Activated CD4-positive, alpha-beta T cell treated with anti-CD3 and anti-CD28 coated beads, Interleukin-2, amount 50 U/mL, for 24 hours (primary cell): ENCODE data around the gene SKP2.
"Not testable (repeated sequence)": the region's sequence is repeated elsewhere in the genome, so short reads cannot be mapped to it uniquely, and the experiment has no call there.

Experiments used
- DNase-seq, 2 donors: peaks; one replicate each; pipeline ENCODE4 v3.0.0-alpha.2; 2020; ENCODE audit warnings: low read depth in 1 of 2, low spot score in 1 of 2

Gene SKP2

DNA sequence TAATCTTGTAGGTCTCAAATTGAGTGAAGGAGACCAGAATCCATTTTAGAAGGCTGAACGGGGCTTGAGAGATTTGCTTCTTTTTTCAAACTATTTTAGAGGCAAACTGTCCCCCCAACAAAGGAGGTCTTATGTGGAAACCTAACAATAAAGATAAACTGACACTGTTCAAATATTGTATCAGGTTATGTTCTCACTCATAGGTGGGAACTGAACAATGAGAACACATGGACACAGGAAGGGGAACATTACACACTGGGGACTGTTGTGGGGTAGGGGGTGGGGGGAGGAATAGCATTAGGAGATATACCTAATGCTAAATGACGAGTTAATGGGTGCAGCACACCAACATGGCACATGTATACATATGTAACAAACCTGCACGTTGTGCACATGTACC lies 46.9 kb downstream of the SKP2 start:
- DNase-seq, result not testable (repeated sequence)

DNA sequence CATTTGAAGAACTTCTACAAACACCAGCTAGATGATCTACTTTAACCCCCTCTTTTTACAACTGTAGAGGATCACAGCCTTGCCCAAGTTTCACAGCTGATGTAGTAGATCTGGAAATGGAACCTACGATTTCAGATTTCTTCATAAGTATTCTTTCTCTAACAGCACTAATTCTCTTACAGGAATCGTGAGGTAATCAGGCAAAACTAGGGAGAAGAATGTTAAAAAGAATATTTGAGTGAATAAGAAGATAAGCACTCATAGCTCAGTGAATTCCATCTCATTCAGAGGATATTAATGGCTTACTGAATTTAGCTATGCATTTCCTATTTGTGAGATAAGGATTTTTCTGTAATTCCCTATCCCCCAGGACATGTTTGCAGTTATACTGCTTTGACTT lies 47.7 kb downstream of the SKP2 start:
- no peak for DNase-seq

DNA sequence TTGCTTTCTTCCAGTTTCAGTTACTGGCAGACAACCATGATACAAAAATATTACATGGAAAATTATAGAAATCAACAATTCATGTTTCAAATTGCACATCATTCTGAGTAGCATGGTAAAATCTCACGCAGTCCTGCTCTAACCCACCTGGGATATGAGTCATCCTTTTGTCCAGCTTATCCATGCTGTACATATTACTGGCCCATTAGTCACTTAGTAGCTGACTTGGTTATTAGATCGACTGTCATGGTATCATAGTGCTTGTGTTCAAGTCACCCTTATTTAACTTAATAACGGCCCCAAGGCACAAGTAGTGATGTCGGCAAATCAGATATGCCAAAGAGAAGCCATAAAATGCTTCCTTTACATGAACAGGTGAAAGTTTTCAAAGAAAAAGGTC lies 48.6 kb downstream of the SKP2 start:
- no peak for DNase-seq

DNA sequence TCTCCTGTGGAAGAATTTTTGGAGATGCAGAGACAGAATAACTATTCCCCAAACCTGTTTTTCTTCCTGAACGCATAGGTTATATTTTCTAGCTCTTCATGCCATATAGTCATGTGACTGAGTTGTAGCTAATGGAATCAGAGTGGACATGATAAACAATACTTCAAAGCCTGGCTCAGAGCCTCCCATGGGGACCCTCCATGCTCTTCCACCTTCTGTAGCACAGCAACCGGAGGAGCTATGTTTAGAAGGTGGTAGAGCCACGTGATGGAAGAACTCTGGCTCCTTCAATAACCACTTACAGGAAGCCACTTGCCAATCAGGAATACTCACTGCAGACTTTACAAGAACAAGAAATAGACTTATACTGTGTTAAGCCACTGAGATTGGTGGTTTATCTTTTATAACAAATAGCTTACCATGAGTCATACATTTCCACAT lies 50.6 kb downstream of the SKP2 start:
- DNase-seq, result no peak

DNA sequence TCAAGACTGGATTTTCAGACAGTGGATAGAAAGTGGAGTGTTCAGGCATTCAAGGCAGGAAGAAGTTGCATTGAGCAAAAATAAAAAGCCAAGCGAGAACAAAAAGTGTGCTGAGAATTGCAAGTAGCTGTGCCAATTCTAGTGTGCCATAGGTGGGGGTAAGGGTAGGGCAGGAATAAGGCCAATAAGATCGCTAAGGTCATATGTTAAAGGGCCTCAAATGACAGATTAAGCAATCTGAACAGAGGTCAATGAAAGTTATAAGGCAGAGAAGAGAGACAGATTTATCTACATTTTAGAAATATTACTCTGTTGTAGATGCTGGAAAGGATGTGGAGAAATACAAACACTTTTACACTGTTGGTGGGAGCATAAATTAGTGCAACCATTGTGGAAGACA lies 53.4 kb downstream of the SKP2 start:
- no peak for DNase-seq

DNA sequence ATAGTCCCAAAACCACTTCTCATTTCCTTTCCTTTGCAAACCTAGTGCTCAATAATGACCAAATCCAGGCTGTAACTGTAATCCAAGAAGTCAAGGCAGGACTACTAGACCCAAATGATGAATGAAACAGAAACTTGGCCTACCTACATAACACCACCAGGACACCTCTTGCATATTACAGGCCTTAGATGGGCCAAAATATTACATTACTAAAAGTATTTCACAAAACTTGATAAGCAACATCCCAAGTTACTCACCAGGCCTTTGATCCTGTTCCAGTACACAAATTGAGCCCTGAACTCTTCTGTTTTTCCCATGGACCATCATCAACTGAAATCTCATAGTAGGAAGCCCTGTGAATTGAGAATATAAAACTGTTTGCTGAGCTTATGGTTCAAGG lies 55.0 kb downstream of the SKP2 start:
- no peak for DNase-seq

DNA sequence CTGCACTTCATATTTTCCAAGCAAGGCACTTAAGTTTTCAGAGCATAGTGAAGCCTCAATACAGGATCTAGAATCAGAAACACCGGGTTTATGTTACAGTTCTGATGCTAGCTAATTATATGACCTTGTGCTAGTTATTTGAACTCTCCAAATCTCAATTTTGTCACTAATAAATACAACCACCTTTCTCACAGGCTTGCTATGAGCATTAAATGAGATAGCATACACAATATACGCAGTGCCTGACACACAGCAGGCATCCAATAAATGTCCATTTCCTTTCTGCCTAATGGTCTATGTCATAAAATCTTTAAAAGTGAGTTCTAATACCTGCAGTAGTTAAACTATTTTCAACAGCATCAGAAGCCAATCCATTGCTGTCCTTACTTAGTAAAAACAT lies 56.9 kb downstream of the SKP2 start:
- DNase-seq, result no peak

DNA sequence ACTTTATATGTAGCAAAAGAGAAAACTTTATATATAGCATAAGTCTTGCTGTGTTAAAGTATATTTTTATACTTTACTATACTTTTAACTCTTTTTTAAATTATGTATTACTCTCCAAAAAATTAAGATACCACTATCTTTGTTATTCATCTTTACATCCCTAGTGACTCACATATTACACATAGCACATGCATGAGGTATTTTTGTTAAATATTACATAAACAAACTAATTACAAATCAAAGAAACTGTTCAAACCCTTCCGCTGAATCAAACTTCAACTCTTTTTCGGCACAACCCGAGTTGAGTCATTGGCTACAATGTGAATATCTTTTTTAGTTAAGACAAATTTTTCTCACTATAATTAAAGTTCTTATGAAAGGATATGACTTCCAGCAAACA lies 57.8 kb downstream of the SKP2 start:
- DNase-seq, result no peak

DNA sequence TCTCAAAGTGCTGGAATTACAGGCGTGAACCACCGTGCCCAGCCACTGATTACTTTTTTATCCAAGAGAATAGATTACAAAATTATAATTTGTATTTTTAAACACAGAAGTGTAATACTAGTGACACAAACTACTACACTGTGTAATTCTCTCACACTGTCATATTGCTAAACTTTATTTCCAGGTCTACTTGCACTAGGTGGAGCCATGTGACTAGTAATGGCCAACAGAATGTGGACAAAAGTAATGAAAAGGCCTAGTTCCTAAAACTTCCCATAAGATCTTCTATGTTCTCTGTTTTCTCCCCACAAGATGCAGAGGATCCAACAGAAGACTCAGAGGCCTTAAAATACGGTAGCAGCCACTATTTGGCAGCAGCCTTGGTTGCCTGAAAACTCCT lies 62.5 kb downstream of the SKP2 start:
- DNase-seq, result no peak

DNA sequence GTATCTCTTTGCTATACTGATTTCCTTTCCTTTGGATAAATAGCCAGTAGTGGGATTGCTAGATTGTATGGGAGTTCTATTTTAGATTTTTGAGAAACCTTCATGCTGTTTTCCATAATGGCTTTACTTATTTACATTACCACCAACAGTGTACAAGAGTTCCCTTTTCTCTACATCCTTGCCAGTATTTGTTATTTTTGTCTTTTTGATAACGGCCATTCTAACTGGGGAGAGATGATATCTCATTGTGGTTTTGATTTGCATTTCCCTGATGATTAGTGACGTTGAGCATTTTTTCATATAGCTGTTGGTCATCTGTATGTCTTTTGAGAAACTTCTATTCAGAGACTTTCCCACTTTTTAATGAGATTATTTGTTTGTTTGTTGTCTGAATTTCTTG lies 64.0 kb downstream of the SKP2 start:
- DNase-seq, result no peak

DNA sequence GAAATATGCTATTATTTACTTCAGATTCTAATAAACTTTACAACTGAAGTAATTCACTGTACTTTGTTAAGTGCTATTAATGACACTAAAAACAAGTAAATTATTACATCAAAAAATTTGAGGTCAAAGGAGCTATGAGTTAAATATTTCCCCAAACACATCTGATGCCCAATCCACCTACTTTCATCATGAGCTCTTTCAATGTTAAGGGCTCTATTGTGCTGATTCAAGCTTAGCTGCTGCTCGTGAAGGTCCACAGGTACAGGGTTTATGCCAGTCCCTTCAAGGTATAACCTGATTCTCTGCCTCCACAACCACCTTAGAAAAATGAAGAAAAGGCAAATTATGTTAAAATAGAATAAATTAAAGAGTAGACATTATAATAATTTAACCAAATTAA lies 65.7 kb downstream of the SKP2 start:
- no peak for DNase-seq

DNA sequence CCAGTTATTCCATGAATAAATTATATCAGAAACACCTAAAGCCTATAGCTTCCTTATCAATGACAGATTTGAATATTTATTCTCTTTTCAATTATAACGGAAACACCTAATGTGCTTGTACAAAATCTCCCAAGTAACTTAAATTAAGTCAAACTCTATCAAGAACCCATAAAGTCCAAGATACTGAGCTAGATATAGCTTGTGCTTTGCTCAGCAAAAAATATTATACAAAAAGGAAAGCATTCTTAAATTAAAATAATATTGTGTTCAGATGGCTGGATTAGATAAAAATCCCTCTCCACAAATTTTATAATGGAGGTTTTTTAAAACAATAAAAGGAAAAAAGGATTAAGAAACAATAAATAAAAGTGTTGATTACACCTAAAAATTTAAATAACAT lies 66.1 kb downstream of the SKP2 start:
- DNase-seq, result no peak

DNA sequence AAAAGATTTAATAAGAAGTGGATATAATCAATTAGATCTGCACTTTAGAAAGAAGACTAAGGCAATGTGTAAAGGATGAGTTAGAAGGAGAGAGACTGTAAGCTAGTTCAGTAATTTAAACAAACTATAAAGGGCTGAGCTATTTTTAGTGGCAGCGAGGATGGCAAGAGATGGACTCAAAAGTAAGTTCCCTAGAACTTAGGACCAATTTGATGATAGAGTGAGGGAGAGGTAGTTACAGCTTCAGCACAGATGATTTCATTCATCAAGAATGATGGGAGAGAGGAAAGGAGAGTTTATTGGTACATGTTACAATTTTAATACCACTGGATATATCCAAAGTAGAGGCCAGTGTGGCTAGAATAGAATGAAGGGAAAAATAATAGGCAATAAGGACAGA lies 70.7 kb downstream of the SKP2 start:
- no peak for DNase-seq

DNA sequence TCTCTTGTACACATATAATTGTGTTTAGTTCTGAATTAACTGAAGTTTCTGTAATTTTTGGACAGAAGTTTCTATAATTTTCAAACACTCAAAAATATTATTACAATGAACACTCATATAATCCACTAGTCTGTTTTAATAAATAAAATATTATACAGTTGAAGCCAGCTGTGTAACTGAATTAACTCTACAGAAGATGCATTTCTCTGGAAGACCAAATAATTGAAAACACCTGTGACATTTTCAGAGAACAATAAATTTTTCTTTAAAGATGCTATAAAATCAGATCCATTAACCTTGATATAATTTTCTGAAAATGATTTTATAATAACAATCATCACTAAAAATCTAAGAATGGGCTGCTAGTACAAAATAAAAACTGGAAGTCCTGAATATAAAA lies 75.1 kb downstream of the SKP2 start:
- DNase-seq, result no peak

DNA sequence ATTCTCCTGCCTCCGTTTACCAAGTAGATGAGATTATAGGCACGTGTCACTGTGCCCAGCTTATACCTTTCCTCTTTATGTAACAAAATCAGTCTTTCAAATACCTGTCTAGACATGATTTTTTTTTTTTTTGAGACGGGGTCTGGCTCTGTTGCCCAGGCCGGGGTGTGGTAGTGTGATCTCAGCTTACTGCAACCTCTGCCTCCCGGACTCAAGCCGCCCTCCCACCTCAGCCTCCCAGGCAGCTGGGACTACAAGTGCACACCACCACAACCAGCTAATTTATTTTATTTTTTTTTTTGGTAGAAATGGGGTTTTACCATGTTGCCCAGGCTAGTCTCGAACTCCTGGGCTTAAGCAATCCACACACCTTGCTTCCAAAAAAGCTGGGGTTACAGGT lies 76.6 kb downstream of the SKP2 start:
- DNase-seq, result no peak

DNA sequence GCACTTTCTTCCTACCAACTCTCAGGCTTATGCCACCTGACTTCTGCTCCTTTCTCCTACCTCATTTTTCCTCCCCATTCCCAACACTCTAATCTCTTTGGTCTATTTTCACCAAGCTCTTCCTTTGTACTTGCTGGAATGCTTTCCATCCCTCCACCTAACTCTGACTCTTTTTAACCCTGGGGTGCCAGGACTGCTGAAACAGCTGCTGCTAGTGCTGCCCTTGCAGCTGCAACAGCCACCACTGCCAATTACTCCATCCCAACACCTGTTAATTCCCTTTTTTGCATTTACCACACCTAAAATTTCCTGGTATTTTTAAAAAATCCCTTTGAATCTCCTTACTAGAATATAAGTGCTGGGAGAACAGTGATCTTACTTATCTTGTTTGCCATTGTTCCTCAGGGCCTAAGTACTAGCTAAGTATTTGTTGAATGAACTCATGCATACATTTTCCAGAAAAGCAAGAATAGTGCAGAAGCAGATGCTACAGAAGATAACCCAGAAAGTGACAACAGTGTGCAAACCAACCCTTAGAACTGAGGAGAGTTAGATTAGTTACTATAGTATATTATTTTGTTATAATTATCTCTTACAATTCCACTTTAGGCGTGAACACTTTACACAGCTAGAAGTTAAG lies 78.4 kb downstream of the SKP2 start:
- no peak for DNase-seq

DNA sequence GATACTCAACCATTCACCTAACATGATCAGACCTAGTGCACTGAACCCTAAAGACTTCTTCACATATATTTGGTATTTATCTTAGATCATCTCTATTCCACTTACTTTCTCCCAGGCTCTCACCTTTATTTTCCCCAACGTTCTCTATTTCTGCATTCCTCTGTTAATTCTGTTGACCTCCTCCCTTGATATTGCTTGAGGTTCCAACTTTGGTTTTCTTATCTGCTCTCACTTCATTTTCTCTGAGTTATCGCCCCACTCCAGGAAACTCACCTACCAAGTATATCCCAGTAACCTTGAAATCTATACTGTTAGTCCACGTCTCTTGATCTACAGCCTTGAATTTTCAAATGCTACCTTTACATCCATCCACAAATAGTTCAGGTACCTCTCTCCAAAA lies 80.6 kb downstream of the SKP2 start:
- no peak for DNase-seq
